Mesenchymal stem cell (in vitro differentiated cells and primary cell): ENCODE measurements around the gene AMIGO1.

Experiments
- DNase-seq: peaks from one replicate; pipeline ENCODE4 v3.0.0-alpha.2; 2013
- H2AFZ ChIP-seq: one replicate; pipeline ENCODE4 v1.6.1; 2013; ENCODE audit warnings: low read depth, mild to moderate bottlenecking, control low read depth, inconsistent platforms, low read length, moderate library complexity
- H2AK5ac ChIP-seq: 2 replicates; pipeline ENCODE4 v1.6.1; 2013; ENCODE audit warnings: low read length, moderate library complexity, mild to moderate bottlenecking, inconsistent platforms; ENCODE audit not compliant: severe bottlenecking
- H2BK120ac ChIP-seq: one replicate; pipeline ENCODE4 v1.6.1; 2013; ENCODE audit warnings: low read depth, mild to moderate bottlenecking, inconsistent platforms, low read length, moderate library complexity
- H2BK12ac ChIP-seq, 2 experiments: one replicate each; pipeline ENCODE4 v1.6.1; 2013; ENCODE audit warnings: inconsistent platforms in 2 of 2, low read length in 2 of 2, mild to moderate bottlenecking in 2 of 2, moderate library complexity in 2 of 2, control low read depth in 1 of 2
- H2BK15ac ChIP-seq: one replicate; pipeline ENCODE4 v1.6.1; 2013; ENCODE audit warnings: mild to moderate bottlenecking, low read depth, inconsistent platforms; ENCODE audit not compliant: poor library complexity, severe bottlenecking
- H2BK5ac ChIP-seq: 2 replicates; pipeline ENCODE4 v1.6.1; 2013; ENCODE audit warnings: low read depth, mild to moderate bottlenecking, low read length, control low read depth, inconsistent platforms; ENCODE audit not compliant: poor library complexity, severe bottlenecking
- H3K14ac ChIP-seq, 2 experiments: one replicate each; pipeline ENCODE4 v1.6.1; 2013; ENCODE audit warnings: inconsistent platforms in 2 of 2, low read length in 2 of 2, control low read depth in 1 of 2, mild to moderate bottlenecking in 1 of 2, moderate library complexity in 1 of 2
- H3K18ac ChIP-seq, 2 experiments: one replicate each; pipeline ENCODE4 v1.6.1; 2013; ENCODE audit warnings: inconsistent platforms in 2 of 2, low read length in 2 of 2, control low read depth in 1 of 2, low read depth in 1 of 2, mild to moderate bottlenecking in 1 of 2
- H3K23ac ChIP-seq, 2 experiments: one replicate each; pipeline ENCODE4 v1.6.1; 2013; ENCODE audit warnings: inconsistent platforms in 2 of 2, low read length in 2 of 2, mild to moderate bottlenecking in 2 of 2, moderate library complexity in 2 of 2, control low read depth in 1 of 2
- H3K27ac ChIP-seq: 2 replicates; pipeline ENCODE4 v1.5.1; 2013; ENCODE audit warnings: mild to moderate bottlenecking, moderate library complexity, low read length, control low read depth, inconsistent platforms; ENCODE audit not compliant: poor library complexity, severe bottlenecking
- H3K27me3 ChIP-seq, 2 experiments: 2 replicates each; pipeline versions ENCODE4 v1.6.1 to v1.7.0; 2013; ENCODE audit warnings: low read length in 2 of 2, mild to moderate bottlenecking in 2 of 2, moderate library complexity in 2 of 2, control low read depth in 1 of 2, inconsistent platforms in 1 of 2; ENCODE audit not compliant: control insufficient read depth in 1 of 2, insufficient read depth in 1 of 2
- H3K36me3 ChIP-seq, 2 experiments: 2 replicates each; pipeline versions ENCODE4 v1.6.1 to v1.7.0; 2013; ENCODE audit warnings: low read length in 2 of 2, control low read depth in 1 of 2, inconsistent platforms in 1 of 2, low read depth in 1 of 2, mild to moderate bottlenecking in 1 of 2; ENCODE audit not compliant: insufficient read depth in 2 of 2, control insufficient read depth in 1 of 2
- H3K4ac ChIP-seq, 2 experiments: one replicate each; pipeline ENCODE4 v1.6.1; 2013; ENCODE audit warnings: inconsistent platforms in 2 of 2, low read length in 2 of 2, mild to moderate bottlenecking in 2 of 2, moderate library complexity in 2 of 2, control low read depth in 1 of 2, low read depth in 1 of 2
- H3K4me1 ChIP-seq: 2 replicates; pipeline ENCODE4 v1.6.1; 2013; ENCODE audit warnings: low read depth, low read length, control low read depth; ENCODE audit not compliant: control insufficient read depth, insufficient read depth
- H3K4me2 ChIP-seq: 2 replicates; pipeline ENCODE4 v1.6.1; 2013; ENCODE audit warnings: low read length, mild to moderate bottlenecking, inconsistent platforms; ENCODE audit not compliant: poor library complexity, severe bottlenecking
- H3K4me3 ChIP-seq, 2 experiments: 2 replicates each; pipeline versions ENCODE4 v1.5.1 to v1.7.0; 2013; ENCODE audit warnings: low read length in 2 of 2, mild to moderate bottlenecking in 2 of 2, control low read depth in 1 of 2, low read depth in 1 of 2; ENCODE audit not compliant: insufficient read depth in 1 of 2
- H3K79me1 ChIP-seq: replicated peaks from 2 replicates; pipeline ENCODE4 v1.6.1; 2013; ENCODE audit warnings: mild to moderate bottlenecking, control low read depth, low read length, inconsistent platforms; ENCODE audit not compliant: poor library complexity, severe bottlenecking
- H3K9ac ChIP-seq: 2 replicates; pipeline ENCODE4 v1.7.0; 2013; ENCODE audit warnings: mild to moderate bottlenecking, low read length, moderate library complexity
- H3K9me3 ChIP-seq: 2 replicates; pipeline ENCODE4 v1.7.0; 2013; ENCODE audit warnings: mild to moderate bottlenecking, low read length; ENCODE audit not compliant: control insufficient read depth
- H4K8ac ChIP-seq: one replicate; pipeline ENCODE4 v1.6.1; 2013; ENCODE audit warnings: inconsistent platforms, mild to moderate bottlenecking, low read length, moderate library complexity
- H4K91ac ChIP-seq: one replicate; pipeline ENCODE4 v1.6.1; 2013; ENCODE audit warnings: mild to moderate bottlenecking, low read length, inconsistent platforms
- WGBS: methylation state at CpG from one replicate; pipeline ENCODE4 v1.1.7; 2013; ENCODE audit warnings: mixed read lengths; 5-methylcytosine and 5-hydroxymethylcytosine counted together

AMIGO1 gene

DNA sequence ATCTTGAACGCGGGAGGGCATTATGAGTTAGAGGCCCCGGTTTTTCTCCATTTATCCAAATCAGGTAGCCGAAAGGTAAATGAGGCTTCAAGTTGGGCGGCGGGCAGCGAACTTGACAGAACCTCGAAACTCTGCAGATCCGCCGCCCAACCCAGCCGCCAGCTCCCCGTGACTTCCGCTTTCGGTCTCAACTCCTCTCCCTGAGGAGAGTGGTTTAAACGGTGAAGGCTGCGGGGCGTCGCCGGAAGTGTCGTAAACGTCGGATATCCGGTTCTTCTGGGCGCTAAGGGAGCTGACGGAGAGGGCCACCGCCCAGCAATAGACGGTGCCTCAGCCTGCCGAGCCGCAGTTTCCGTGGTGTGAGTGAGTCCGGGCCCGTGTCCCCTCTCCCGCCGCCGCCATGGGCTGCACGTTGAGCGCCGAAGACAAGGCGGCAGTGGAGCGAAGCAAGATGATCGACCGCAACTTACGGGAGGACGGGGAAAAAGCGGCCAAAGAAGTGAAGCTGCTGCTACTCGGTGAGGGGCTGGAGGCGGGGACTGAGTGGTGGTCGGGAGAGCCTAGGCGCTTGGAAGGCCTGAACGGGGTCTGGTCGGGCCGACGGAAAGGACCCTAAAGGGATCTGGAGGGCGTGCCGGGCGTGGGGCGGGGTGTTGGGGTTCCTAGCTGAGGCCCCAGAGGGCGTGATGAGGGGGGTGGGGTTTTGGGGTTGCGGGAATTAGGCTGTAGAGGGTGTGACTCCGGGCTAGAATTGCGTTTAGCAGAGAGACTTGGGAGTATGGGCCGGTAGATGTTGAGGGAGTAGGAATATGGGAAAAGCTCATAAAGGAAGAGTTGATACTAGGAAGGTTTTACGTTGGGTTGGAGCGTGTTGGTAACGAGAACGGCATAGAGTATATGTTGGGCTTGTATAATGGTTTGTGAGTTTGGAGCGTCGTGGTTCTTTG is 39.1 kb upstream of the AMIGO1 start, which contains the start of gene GNAI3:
TSS of gene GNAI3 (plus strand) at position 295 of the 947 bp plus-strand sequence. CDS start at position 401, 106 bp downstream.
- Histone ChIP-seq H4K91ac (peak within 1 kb of the TSS; percentile 91), H2AK5ac (peak within 1 kb of the TSS; percentile 50), H2BK5ac (peak within 1 kb of the TSS; percentile 78), H2AFZ (peak within 1 kb of the TSS; percentile 92), H3K27ac (peak within 1 kb of the TSS; percentile 87), H3K27me3 (peaks cover 3 to 9% of the 10 kb centered on the region in 2 experiments), H3K23ac (peak within 1 kb of the TSS; percentile 70 to 96), H3K4me3 (peak within 1 kb of the TSS; percentile 90 to 92), H3K14ac (peak within 1 kb of the TSS; percentile 81 to 93), H3K4ac (peak within 1 kb of the TSS; percentile 93 to 98), H3K9me3 (no peaks in the 10 kb centered on the region), H3K79me1 (peaks cover 1% of the 10 kb centered on the region), H3K36me3 (no peaks in the 10 kb centered on the region), H2BK15ac (peak within 1 kb of the TSS; percentile 82), H3K18ac (peak within 1 kb of the TSS; percentile 68 to 100), H4K8ac (peak within 1 kb of the TSS; percentile 88), H3K9ac (peak within 1 kb of the TSS; percentile 99), H3K4me2 (peak within 1 kb of the TSS; percentile 81), H2BK120ac (peak within 1 kb of the TSS; percentile 89), H3K4me1 (no peaks in the 10 kb centered on the region), H2BK12ac (peak within 1 kb of the TSS in 1 of 2 experiments; percentile 79)
- DNase-seq: peak; percentile 98
- WGBS: under 1% methylated on average over 68 of the region's 68 CpGs

GRCh38 chr1:109547463-109548320 is 38.2 kb upstream of the AMIGO1 start:
- H2BK5ac ChIP-seq: peak overlapping the region; percentile 78
- peak overlapping the region in 1 of 2 experiments; percentile 93 for H3K4ac ChIP-seq
- H3K27me3 ChIP-seq: peaks cover 3 to 13% of the 10 kb centered on the region in 2 experiments
- no peaks in the 10 kb centered on the region for H3K36me3 ChIP-seq
- peak overlapping the region in 1 of 2 experiments; percentile 52 for H2BK12ac ChIP-seq
- peaks cover 1% of the 10 kb centered on the region for H3K79me1 ChIP-seq
- no peaks in the 10 kb centered on the region for H3K9me3 ChIP-seq
- WGBS: 20% methylated on average over 22 of the region's 22 CpGs
- H3K27ac ChIP-seq: peak overlapping the region; percentile 87
- no peaks in the 10 kb centered on the region for H3K4me1 ChIP-seq
- peak overlapping the region; percentile 50 for H2AK5ac ChIP-seq
- H3K18ac ChIP-seq: peak overlapping the region; percentile 58 to 77
- H2AFZ ChIP-seq: no peak overlapping the region
- no peak overlapping the region for H3K23ac ChIP-seq
- DNase-seq: peak; percentile 41
- peak overlapping the region; percentile 99 for H3K9ac ChIP-seq
- peak overlapping the region; percentile 90 to 92 for H3K4me3 ChIP-seq
- H4K91ac ChIP-seq: peak overlapping the region; percentile 57
- no peak overlapping the region for H2BK15ac ChIP-seq
- H2BK120ac ChIP-seq: no peak overlapping the region
- peak overlapping the region in 1 of 2 experiments; percentile 81 for H3K14ac ChIP-seq
- peak overlapping the region; percentile 81 for H3K4me2 ChIP-seq
- H4K8ac ChIP-seq: peak overlapping the region; percentile 45

DNA sequence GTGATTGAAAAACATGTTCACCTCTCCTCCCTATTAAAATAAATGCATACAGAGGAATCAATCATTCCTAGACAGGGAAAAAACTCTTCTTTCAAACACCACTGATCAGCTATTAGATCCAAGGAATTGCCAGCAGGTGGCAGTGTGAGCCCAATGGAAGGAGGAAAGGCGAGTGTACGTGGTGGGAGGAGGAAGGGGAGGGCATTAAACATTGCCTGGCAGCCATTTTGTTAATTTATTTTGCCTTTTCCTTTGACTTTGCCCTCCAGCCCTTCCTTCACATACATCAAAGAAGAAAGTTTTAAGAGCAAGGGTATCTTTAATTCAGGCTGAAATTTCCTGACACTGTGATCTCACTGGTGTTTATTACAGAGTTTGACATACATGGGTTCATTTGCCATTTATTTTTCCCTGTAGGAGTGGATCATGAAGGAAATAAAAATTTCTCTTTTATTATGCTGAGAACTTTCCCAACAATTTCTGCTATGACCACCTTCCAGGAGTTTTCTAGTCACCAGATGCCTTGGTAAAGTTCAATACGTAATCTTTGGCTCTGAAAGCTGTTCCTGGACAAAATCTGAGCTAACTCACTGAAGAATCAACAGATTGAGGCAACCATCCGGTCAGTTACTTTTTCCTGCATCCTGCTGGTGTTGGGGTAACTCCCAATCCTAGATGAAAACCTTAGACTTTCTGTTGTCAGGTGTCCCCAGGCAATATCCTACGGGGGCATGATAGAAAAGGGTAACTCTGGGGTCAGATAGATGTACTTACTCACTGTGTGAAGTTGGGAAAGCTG is 37.0 kb upstream of the AMIGO1 start:
- peak overlapping the region; percentile 99 for H3K9ac ChIP-seq
- H3K18ac ChIP-seq: no peak overlapping the region
- 71% methylated on average over 3 of the region's 5 CpGs for WGBS

More for the DNA sequence above, 37.0 kb upstream of the AMIGO1 start:
- peak overlapping the region; percentile 28 for H3K4me2 ChIP-seq
- H4K8ac ChIP-seq: peak overlapping the region; percentile 89
- H3K79me1 ChIP-seq: peaks cover 1% of the 10 kb centered on the region
- no peak overlapping the region for H2BK15ac ChIP-seq
- no peak overlapping the region for H2AFZ ChIP-seq
- DNase-seq: peak; percentile 90
- no peak overlapping the region for H2BK12ac ChIP-seq
- H2AK5ac ChIP-seq: peak overlapping the region; percentile 15
- peak overlapping the region; percentile 45 for H4K91ac ChIP-seq
- peak overlapping the region; percentile 64 for H3K27ac ChIP-seq
- no peak overlapping the region for H3K14ac ChIP-seq
- peak overlapping the region; percentile 57 to 73 for H3K4ac ChIP-seq
- no peaks in the 10 kb centered on the region for H3K9me3 ChIP-seq
- peaks cover 8 to 17% of the 10 kb centered on the region in 2 experiments for H3K27me3 ChIP-seq
- no peaks in the 10 kb centered on the region for H3K4me1 ChIP-seq
- H3K36me3 ChIP-seq: no peaks in the 10 kb centered on the region
- peak overlapping the region in 1 of 2 experiments; percentile 92 for H3K4me3 ChIP-seq
- H3K23ac ChIP-seq: no peak overlapping the region
- H2BK120ac ChIP-seq: peak overlapping the region; percentile 52
- peak overlapping the region; percentile 69 for H2BK5ac ChIP-seq
